Measurements from ENCODE around the gene DESI1.

GRCh38 chr22:41562461-41562860 lies 58.4 kb downstream of the DESI1 start:
- no peak for TF ChIP-seq GATA2 (IDR thresholded peaks at IDR 0.05; ENCODE audit: low read depth, low read length)
- no peak for TF ChIP-seq GATA3 (IDR thresholded peaks at IDR 0.05; ENCODE audit: low read depth, low read length)

All from SH-SY5Y (cell line).